GM12864 (cell line): ENCODE results near the gene GRPEL1.

ENCODE experiments used
- DNase-seq: peaks from one replicate; pipeline ENCODE4 v3.0.0-alpha.2; 2011; ENCODE audit warnings: low read depth
- H3K4me3 ChIP-seq: 2 replicates; pipeline ENCODE4 v1.5.1; 2011; ENCODE audit warnings: mild to moderate bottlenecking, low read depth, low read length, control low read depth
- CTCF ChIP-seq: IDR thresholded peaks from 2 replicates; pipeline ENCODE4 v1.5.1; 2011; ENCODE audit warnings: low read depth, mild to moderate bottlenecking, moderate library complexity, low read length, control low read depth, inconsistent platforms; ENCODE audit errors: missing control alignments

GRPEL1 gene

DNA sequence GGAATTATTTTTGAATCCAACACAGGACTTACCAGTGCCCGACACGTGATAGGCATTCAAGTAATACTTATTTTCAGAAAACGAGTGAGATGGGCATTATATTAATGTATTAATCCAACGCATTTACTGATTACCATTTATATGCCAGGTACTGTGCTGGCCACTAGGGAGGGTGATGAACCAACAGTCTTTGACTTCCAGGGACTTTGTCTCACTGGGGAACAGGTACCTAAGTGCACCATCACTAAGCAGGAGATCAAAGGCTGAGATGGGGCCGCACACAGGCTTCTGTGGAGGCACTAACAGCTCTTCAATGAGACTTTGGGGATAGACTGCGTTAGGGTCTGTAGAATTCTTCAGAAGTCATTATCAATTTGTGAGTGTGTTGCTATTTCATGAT, 30.4 kb downstream of the GRPEL1 start:
- DNase-seq: no peak

DNA sequence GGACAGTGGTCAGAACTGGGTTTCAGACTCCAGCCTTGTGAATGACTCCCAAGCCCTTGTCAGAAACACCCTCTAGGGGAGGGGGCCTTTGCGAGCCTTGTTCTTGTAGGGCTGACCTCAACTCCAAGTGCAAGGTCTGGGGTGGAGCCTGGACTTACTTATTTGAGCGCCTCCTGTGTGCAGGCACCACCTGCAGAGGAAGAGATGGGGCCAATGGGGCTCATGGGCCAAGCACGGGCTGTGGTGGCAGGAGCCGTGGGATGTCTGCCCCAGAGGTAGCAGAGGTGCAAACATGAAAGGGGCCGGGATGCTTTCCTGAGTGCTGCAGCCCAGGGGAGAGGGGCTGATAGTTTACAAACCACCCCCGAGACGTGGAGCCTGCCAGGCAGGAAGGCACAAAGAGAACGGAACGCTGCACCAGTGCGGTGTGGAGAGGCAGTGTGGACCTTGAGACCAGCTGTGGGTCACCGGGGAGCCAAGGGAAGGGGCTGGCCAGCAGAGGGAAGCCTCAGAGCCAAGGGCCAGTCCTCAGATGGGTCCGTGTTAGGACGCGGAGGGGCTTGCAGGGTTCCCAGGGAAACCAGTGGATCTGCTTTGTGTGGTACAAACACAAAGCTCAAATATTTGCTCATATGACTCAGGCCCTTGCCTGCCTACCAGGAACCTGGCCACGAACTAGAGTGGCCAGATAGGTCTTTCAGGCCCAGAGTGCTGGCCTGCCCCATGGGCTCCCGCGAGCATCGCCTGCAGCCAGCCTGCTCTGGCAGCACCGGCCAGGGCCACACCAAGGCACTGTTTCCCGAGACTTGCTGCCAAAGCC, 33.4 kb downstream of the GRPEL1 start:
- TF ChIP-seq CTCF: no peak
- DNase-seq: no peak
- no peak overlapping the region for H3K4me3 ChIP-seq

More for the DNA sequence above, 30.4 kb downstream of the GRPEL1 start:
- no peak overlapping the region for H3K4me3 ChIP-seq
- TF ChIP-seq CTCF: no peak

DNA sequence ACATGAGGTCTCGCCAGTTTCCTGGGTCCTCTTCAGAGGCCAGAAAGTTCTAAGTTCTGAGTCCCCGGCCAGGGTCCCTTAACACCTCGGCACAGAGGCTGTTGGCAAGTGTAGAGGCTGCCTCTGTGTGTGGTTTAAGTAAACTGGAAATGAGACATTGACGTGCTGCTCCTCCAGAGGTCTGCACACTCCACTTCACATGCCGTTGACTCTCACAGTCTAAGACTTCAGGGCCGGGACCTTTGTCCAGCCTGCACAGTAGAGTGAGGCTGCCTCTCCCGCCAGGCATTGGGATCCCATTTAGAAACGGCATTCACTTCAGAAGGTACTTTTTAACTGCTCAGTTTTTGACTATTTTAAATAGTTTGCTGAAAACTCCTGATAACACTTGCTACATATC, 35.3 kb downstream of the GRPEL1 start:
- TF ChIP-seq CTCF: no peak
- DNase-seq: no peak
- no peak overlapping the region for H3K4me3 ChIP-seq

- H3K4me3 ChIP-seq: no peak overlapping the region
- TF ChIP-seq CTCF: no peak
- no peak for DNase-seq
Measured at GRCh38 chr4:7031558-7032449, 36.1 kb downstream of the GRPEL1 start.

GRCh38 chr4:7030856-7031255, 37.0 kb downstream of the GRPEL1 start:
- DNase-seq: no peak
- TF ChIP-seq CTCF: no peak
- no peak overlapping the region for H3K4me3 ChIP-seq

DNA sequence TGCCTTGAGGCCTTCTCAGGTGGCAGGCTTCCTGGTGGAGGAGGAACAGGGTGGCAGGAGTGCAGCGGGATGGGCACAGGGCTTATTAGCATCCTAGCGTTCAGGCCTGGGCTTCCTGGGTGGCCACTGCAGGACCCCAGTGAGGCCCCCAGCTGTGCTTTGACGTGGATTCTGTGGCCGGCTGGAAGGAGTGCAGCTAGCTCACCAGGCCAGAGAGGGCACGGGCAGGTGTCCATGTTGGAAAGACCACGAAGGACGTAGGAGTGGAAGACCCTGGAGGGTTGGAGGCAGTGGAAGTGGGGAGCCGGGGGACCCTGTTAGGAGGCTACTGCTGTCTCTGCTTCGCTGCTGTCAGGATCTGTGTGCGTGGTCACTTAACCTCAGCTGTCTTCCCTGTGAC, 37.9 kb downstream of the GRPEL1 start:
- H3K4me3 ChIP-seq: no peak overlapping the region
- DNase-seq: no peak
- no peak for TF ChIP-seq CTCF
